GM19043 (cell line): Measurements from ENCODE around the gene RELB.

Experiments
- ATAC-seq: cut with Tn5 transposase; IDR thresholded peaks from one replicate; pipeline ENCODE4 v1.9.1; 2021; ENCODE audit warnings: low read depth; ENCODE audit not compliant: unreplicated experiment

Gene RELB

GRCh38 chr19:45050036-45050435, 48.8 kb downstream of the RELB start:
- ATAC-seq = no peak

- no peak for ATAC-seq
These were observed 50.8 kb downstream of the RELB start for GRCh38 chr19:45051929-45052579.

DNA sequence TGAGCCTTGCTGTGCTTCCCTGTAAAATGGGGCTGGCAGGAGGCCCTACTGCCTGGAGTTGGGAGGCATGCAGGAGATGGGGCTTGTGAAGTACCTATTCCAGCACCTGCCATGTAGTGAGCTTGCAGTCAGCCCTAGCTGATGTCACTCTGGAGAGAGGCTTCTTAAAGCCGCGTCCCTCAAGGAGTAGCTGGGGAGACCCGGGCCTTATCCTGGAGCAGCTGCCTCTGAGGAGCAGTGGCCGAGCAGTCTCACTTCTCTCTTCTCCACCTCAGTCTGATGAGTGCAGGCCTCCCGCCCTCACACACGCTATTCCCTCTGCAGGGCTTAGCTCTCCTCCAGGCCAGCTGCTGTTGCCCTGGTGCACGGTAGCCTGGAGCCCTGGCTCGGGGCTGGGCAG, 55.6 kb downstream of the RELB start:
- ATAC-seq = no peak

GRCh38 chr19:45057444-45057843, 56.2 kb downstream of the RELB start:
- no peak for ATAC-seq

DNA sequence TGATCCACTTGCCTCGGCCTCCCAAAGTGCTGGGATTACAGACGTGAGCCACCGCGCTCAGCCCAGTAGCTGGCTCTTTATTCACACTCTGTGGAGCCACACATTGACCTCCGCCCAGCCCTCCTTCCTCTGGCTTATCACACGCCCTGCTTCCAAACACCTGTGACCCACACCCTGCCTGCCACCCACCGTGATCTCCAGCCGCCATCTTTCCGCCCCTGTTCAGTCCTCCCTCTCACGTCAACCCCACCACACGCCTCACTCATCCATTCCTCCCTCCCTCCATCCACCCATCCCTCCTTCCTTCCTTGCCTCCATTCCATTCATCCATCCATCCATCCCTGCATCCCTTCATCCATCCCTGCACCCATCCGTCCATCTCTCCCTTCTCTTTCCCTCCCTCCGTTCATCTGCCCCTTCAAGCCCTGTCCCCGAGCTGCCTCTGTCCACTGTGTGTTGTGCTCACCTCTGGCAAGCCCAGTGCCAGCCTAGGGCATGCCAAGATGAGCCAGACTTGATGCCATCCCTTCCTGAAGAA, 57.4 kb downstream of the RELB start:
- no peak for ATAC-seq

GRCh38 chr19:45059258-45059965, 58.1 kb downstream of the RELB start:
- ATAC-seq = no peak

DNA sequence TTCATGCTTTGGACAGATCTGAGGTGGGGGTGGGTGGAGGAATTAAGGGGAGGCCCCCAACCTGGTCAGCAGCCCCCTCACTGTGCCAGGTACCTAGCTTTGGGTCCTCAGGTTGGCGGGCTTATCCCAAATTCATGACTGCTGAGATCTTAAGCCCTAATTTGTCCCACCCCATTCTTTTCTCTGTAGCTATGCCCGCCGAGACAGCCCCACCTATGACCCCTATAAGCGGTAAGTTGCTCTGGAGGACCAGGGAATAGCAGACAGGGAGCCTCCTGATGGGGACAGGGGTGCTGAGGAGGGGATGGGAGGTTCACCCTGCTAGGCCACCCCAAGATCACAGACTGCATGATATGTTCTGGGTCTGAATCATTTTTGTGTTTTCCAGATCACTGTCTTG, 60.7 kb downstream of the RELB start:
- no peak for ATAC-seq

DNA sequence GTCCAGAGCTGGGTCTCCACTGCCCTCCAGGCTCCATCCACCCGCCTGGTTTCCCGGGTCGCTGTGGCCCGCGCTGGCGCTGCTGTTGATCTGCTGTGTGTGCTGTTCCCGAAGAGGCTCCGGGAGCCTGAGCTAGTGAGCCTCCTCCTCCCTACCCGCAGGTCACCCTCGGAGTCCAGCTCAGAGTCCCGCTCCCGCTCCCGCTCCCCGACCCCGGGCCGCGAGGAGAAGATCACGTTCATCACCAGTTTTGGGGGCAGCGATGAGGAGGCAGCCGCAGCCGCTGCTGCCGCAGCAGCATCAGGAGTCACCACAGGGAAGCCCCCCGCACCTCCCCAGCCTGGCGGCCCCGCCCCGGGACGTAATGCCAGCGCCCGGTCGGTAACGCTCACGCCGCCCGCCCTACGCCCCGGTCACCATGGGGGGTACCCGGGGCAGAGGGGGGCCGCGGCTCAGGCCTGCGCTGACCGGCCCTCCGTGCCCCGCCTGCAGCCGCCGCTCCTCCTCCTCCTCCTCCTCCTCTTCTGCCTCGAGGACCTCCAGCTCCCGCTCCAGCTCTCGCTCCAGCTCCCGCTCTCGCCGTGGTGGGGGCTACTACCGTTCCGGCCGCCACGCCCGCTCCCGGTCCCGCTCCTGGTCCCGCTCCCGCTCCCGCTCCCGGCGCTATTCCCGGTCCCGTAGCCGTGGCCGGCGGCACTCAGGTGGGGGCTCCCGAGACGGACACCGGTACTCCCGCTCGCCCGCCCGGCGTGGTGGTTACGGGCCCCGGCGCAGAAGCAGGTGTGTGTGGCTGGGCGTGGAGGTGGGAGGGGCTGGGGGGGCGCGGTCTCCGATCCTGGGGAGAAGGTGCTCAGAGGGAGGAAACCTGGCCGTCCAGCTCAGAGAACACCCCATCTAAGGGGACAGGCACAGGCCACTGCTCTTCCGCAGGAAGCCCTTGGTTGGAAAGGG, 62.9 kb downstream of the RELB start:
- ATAC-seq = no peak

- ATAC-seq = no peak
These were observed 65.8 kb downstream of the RELB start for GRCh38 chr19:45066921-45067661.

DNA sequence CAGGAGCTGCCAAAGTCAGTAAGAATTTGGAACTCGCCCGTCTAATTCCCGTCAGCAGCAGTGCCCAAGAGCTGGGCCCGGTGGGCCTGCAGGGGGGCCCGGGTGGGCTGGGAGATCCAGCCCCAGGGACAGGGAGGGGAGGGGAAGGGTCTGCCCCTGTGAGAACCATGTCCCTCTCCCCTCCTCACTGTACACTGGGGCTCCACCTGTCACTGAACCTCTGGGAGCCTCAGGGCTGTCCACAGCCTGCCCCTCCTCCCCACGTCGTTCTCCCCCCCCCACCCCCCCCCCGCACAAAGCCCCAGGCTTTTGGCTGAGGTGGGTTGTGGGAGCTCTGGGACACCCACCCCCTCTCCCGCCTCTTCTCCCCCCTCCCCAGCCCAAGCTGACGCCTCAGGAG, 66.8 kb downstream of the RELB start:
- no peak for ATAC-seq

DNA sequence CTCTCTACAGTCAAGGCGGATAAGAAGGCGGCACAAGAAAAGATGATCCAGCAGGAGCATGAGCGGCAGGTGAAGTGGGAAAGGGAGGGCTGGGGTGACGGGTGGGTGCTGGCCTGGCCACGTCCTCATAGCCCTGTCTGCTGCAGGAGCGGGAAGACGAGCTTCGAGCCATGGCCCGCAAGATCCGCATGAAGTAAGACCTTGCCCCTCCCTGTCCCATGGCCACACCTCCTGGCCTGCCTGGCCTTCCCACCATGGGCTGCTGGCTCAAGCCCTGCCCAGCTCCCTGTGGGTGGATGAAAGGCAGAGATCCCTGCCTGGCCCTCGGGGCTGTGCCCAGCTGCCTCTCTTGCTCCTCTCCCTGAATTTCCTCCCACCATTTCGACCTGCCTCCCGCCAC, 67.8 kb downstream of the RELB start:
- no peak for ATAC-seq

DNA sequence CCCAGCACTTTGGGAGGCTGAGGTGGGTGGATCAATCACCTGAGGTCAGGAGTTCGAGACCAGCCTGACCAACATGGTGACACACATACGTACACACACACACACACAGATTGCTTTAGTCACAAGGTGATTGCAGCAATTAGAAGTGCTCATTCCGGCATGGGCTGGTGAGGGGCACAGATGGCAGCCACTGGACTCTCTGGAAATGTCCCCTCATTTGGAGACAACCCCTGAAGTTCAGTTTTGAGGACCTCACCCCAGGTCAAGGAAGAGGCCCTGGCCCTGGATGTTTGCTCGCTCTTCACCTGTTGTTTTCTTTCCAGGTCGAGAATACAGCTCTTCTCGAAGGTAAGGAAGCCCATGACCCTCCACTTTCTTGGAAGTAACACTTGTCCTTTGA, 69.0 kb downstream of the RELB start:
- ATAC-seq = no peak

GRCh38 chr19:45070861-45071544, 69.7 kb downstream of the RELB start:
- ATAC-seq = no peak

DNA sequence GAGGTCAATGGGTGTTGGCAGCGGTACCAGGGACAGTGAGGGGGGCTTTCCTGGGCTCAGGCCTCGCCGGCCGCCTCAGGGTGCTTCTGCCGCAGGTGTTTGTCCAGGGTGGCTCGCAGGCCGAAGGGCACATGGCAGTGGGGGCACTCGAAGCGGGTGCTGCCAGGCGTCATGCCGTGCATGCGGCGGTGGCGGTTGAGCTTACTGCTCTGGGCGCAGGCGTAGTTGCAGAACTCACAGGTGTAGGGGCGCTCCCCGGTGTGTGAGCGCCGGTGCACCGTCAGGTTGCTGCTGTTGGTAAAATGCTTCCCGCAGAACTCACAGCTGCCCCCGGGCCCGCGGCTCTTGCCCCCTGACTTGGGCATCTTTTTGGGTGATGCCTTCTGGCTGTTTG, 70.3 kb downstream of the RELB start:
- no peak for ATAC-seq

- no peak for ATAC-seq
These were observed 70.9 kb downstream of the RELB start for GRCh38 chr19:45071969-45072790.

DNA sequence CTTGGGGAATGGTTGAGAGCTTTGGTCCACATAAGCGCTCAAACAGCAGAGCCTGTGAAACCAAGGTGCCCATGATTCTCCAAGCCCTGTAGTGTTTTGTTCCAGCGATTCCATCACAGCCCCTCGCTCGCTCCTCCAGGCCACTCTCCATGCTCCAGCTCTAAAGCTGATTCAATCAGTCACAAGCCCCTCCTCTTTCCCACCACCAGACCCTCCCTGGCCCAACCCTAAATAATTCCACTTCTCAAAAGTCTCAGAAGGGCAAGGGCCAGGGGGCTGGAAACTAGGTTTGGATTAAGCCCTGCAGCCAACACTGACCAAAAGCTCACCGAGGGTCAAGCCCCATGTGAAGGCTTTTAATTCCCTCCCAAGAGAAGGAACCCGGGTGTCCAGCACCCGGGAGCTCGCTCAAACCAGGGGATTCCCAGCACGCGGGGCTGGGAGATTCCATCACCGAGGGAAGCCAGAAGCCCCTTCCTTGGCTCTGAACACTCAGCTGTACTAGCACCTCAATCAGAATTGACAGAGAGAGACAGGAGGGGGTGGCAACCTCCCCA, 73.6 kb downstream of the RELB start:
- no peak for ATAC-seq

DNA sequence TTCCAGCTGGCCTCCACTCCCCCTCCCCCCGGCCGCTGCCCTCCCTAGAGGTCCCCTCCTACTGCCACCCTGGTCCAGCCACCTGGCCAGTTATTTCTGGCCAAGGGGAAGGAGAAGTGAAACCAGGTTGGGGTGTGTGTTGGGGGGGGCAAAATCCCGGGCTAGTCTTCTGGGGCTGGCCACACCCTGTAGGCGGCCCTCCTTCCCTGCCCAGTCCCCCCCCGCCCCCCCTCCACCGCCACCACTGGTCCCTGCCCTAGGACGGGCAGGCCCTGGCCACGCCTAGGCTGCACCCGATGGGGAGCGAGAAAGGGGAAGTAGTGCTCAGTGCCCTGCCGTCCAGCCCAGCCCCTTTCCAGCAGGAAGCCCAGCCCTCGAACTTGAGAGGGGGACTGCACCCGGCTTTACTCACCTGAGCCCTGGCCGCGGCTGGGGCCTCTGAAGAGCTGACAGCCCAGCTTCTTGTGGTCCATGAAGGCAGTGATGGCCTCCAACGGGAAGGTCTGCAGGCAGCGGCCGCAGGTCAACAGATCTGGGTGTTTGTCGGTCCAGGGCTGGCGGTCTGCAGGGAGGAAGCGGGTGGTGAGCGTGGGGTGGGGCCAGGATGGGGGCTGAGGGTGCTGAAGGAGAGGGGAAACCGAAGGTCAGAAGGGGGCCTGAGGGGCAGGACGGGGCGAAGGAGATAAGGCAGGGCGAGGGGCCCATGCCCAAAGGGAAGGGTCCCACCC, 74.2 kb downstream of the RELB start:
- peak; percentile 53 for ATAC-seq
